Glomerular visceral epithelial cell (primary cell): Measurements from ENCODE around the gene EPDR1.

Source experiments
- DNase-seq: peaks from one replicate; pipeline ENCODE4 v3.0.0-alpha.2; 2016; ENCODE audit errors: extremely low spot score

EPDR1 gene

DNA sequence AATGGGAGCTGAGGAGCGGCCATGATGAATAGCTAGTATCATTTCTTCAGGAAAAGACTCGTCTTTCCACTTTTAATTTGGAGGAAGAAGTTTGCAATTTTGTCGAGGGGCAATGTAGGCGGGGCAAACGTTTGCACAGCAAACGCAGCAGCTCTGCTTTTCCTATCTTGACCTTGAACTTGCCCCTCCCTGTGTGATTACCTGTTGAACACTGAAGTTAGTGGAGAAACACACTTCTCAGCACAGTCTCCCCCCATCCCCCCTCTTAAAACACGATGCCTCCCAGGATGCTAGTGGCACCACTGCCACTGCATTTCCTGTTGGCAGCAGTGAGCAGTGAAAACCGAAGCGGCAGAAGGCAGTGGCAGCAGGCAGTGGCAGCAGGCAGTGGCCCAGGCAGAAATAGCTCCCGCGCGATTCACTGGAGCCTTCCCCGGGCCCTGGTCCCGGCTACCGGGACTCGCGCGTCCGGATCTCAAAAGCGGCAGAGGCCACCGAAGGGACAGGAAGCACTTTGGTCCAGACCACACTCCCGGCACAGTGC lies at the start of gene EPDR1:
EPDR1 (plus strand) TSS at position 336 of the 544 bp plus-strand sequence. CDS start 300 bp downstream, outside the sequence.
- peak; percentile 75 for DNase-seq

DNA sequence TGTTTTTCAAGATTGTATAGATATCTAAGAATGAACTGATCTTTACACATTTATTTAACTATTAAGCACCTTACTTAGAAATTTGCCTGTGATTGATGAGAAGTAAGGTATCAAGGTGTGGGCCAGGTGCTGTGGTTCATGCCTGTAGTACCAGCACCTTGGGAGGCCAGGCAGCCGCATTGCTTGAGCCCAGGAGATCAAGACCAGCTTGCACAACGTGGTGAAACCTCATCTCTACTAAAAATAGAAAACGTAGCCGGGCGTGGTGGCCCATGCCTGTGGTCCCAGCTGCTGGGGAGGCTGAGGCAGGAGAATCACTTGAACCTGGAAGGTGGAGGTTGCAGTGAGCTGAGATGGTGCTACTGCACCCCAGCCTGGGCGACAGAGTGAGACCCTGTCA lies 38.4 kb upstream of the EPDR1 start:
- DNase-seq: no peak

DNA sequence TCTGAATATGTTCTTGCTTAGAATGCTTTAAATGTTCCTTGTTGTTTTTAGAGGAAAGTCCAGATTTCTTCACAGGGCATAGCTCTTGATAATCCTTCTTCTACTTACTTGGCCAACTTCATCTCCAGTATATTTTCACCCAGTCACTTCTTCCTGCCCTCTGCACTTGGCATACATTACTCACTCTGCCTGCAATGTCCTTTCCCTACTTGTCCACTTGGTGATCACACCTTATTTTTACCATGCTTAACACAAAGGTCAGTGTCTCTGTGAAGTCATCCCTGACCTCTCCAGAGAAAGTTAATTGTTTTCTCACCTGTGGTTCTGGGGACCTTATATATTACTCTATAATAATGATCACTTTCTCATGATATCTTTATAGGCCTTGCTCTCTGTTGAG lies 27.1 kb upstream of the EPDR1 start:
- no peak for DNase-seq

DNA sequence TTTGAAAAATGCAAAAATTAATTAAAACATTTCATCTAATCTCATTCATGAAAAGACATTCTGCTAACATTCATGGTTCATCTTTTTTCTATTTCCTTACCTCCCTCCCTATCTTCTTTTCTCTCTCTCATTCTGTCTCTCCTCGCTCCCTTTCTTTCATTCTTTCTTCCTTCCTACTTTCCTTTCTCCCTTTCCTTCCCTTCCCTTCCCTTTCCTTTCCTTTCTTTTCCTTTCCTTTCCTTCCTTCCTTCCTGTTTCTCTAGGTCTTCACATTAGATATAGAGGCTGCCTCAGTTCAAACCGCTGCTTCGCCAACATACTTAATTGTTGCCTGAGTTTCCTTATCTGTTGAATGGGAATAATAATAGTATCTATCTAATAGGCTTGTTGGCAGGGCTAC lies 25.8 kb upstream of the EPDR1 start:
- no peak for DNase-seq

DNA sequence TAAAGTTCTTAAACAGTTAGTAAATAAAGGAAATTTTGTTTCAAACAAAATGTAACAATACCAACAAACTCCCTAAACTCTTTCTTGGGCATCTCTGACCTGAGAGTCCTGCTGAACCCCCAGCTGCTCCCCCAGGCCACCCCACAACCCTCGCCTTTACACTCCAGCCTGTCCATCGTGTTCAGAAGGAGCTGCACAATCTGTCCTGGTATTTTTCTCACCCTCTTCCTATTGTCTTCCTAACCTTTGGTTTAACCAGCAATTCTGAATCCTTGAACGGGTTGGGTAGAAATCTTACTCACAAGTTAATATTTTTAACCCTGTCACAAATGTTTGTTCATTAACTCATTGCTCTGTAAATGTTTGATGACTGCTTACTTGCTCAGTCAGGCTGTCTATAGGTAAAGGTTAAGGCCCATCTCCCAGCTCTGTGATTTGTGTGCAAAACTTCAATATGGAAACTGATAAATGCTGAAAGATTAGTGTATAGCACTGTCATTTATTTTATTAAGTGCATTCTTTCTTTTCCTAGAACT lies 20.7 kb upstream of the EPDR1 start:
- DNase-seq: peak; percentile 41

DNA sequence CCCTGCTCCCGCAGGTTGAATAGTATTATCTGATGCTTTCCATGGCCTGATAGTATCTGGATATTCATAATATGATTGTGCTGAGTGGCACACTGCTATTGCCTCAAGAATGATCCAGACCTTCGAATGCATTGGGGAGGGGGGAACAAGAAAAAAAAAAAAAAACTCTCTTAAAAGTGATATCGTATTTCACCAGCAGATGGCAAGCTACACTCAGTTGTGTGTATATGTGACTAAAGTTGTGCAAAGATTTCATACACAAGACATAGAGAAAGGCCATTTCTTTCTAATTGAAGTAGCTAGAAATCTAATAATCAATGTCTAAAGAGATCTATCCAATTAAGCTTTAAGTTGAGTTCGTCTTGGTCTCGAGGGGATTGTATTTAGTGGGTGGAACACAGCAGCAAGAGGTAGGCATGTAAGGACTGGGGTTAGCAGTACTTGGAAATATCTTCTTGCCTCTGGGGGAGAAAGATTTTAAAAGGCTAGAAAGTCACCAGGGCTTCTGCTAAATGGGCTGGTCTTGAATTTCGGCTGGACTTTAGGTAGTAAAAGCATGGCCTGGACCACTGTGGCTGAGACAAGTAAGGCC lies 19.1 kb upstream of the EPDR1 start:
- peak; percentile 45 for DNase-seq

DNA sequence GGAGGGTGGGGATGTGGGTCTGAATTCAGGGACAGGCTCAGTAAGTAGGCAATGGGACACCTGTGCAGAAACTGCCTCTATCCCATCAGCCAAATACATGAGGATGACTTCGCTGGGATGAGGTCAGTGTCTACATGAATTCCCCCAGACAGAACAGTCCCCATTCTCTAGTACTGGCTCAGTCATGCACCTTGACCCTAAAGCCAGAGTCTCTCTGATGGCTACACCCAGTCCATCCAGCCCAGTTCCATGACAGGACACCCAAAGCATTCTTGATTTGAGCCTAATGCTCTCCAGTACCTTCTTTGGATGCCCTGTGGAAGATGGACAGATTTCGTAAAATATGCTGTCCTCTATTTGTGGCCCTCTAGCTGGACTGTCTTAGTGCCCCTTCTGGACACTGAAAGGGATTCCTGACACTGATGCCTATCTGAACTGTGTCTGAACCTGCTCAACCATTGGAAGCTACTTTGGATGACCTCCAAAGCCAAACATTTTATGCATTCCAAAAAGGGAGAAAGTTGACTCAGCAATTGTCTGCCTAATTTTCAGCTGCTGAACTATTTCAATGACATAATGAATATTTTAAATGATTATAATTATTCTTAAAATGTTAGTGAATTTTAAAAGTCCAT lies 18.4 kb upstream of the EPDR1 start:
- DNase-seq: peak; percentile 54

DNA sequence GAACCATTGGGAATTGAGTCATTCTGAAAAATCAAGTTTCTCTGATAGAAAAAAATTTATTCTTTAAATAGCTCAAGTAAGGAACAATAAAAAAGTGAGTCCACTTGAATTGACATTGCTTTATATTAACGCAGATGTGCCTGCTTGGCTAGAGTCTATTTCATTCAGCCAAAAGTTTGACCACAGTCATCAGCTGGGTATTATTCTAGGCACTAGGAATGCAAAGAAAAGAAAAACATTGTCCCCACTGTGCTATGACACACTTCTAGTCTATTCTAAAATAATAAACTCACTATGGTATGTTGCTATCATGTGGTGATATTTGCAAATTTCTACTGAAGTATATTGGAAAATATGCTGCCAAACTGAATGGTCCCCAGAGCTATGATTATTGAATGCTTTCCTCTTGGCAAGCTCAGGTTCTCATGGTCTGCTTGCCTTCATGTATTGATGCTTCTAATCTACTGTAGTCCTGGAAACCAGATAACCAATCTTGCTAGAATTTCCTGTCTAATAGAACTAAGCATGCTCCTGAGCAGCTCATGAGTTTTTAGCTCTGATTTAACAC lies 12.1 kb upstream of the EPDR1 start:
- DNase-seq: peak; percentile 63

DNA sequence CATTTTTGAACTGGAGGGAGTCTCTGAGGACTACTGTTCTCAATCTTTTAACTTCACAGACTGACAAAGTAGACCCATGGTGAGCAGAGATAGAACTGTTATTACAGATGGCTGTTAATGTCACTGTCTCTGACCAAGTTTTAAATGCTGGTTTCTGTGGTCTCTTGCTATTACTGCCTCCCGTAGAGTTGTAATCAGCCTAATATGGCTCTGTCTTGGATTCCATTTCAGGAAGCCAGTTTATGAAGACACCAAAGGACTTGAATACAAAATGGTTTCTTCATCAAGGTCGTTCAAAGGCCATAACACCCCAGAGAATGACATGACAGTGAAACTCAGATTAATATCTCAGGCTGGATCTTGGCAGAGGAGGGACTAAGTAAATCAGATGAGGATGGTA lies 7.7 kb upstream of the EPDR1 start:
- no peak for DNase-seq

DNA sequence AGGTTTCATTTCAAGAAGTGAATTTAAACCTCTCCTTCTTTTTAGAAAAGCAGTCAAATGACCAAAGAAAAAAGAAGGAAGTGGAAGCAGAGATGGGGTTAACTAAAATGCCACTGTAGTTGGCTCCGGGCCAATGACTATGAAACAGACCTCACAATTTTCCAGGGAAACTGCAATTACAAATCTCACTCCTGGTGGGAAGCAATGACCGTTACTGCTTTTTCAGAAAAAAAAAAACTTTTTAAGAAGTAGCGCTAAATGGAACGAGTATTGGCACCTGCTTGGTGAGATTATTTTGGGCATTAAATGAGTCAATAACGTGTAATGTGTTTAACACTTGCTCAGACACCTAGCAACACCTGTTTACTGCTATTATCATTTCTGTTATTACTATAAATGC lies 5.0 kb upstream of the EPDR1 start:
- DNase-seq: peak; percentile 50

DNA sequence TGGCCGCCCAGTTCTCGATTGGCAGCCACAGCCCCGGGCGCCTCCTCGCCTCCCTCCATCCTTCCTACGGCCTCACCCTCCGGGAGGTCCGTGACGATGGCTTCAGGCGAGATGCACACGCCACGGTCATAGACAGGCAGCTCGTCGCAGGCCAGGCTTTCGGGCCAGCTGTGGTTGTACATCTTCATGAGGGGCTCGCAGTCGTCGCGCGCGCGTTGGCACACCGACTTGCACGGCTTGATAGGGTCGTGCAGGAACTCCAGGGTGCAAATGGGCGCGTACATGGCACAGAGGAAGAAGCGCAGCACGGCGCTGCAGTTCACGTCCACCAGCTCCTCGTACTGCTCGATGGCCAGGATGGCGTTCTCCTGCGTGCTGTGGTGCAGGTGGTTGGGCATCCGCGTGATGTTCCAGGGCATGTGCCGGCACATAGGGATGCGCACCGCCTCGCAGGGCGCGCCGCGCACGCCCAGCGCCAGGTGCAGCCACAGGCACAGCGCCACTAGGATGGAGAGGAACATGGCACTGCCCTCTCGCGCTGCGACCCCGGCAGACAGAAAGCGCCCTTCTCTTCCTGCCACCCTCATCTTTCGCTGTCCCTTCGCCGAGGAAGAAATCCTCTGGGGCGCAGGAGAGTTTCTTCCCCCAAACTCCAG lies 4.3 kb upstream of the EPDR1 start:
- no peak for DNase-seq

DNA sequence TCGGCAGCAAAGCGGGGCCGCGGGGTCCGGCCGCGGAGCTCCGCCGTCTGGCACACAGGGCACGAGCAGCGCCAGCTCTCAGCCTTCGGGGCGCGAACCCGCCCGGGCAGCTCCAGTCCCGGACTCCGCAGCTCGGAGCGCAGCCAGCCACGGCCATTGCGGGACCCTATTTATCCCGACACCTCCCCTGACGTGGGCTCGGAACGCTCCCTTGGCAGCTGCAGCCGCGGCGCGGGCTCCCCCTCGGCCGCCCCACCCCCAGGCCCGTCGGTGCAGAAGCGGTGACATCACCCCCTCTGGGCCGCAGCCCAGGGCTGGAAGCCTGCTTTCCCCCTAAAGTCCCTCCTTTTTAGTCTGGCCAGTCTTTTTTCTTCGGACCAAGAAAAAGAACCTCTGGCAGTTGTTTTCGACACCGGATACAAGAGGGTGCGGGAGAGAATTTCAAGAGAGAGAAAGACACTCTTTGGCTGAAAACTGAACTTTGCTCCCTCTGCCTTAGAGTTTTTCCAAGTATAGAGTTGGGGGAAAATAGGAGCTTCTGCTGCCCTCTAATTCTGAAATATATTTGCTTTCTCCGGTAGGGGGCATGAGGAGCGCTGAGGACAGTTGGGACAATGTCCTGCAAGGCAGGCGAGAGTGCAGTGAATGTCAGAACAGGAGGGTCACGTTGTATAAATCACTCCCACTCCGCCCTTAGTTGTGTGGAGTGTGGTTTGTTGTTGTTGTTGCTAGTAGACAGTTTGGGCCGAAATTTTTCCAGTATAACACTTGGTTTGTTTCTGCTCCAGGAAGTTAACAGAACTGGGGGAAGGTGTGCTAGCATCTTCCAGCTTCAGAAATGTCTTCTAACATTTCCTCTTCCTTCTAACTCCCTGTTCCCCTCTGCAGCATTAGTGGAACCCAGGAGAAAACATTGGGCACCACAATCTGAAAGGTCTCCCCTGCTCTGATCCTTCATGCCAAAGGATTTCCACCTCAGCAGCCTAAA lies 3.5 kb upstream of the EPDR1 start, which contains the start of gene SFRP4:
SFRP4 (minus strand) TSS at position 145 of the 988 bp plus-strand sequence. CDS start 280 bp downstream, outside the sequence.
- peak; percentile 73 for DNase-seq

DNA sequence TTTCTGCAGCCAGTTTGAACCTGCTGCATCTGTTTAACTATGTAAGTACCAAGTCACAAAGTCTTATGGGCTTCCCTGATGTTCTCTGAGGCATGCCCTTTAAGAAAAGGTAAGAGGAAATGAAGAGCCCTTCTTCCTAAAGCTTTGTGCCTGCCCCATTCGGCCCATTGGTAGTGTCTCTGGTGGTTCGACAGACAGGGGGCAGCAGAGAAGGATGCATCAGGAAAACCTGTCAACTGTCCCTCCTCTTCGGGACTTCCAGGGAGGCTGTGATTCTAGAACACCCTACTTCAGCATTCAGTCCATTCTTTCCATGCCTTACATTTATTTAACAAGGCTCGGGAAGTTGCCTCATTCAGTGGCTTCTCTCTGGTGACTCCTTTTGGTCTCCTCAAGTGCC lies 1.9 kb upstream of the EPDR1 start:
- no peak for DNase-seq

DNA sequence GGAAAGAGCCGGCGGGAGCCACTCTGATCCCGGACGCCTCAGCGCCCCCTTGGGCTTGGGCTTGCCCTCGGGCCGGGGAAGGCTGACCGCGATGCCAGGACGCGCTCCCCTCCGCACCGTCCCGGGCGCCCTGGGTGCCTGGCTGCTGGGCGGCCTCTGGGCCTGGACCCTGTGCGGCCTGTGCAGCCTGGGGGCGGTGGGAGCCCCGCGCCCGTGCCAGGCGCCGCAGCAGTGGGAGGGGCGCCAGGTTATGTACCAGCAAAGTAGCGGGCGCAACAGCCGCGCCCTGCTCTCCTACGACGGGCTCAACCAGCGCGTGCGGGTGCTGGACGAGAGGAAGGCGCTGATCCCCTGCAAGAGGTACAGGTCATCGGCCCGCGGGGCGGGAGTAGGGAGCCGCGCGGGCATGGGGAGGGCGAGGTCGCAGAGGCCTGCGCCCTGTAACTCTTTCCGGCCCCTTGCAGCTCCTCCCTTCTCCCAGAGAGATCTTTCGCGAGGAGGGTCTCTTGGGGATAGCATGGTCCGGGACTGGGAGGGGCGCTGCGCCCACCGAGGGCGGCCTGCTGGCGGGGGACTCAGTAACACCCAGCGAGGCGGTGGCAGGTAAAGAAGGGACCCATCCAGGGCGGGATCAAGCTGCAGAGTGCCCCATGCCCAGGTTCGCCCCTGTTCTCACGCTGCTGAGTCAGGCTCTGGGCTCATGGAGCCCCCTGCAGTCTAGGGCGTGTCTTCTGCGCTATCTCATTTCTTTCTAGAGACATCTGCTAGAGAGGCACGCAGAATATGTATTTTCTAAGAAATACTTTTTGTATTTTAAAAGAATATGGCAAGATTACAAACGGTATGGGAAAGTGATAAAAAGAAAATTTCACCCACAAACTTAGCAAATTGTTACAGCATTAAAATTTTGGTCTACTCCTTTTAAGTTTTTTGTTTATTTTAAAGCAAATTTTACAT lies 687 bp downstream of the EPDR1 start:
- DNase-seq: peak; percentile 56

DNA sequence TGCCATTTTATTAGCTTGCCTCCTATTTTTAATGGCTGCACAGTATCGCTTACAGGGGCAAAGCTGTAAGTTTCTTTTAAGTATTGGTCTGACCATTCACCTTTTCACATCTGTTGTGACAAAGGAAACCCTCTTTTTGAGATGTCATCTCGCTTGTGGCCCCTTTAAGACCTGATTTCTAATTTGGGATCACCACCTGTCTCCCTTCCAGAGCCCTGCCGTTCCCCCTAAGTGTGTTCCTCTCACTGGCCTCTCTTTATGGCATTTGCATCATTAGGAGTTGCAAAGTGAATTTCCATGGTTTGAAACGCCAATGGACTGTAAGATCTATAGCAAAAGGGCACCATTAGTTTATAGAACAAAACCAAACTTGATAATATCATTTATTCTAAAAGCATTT lies 1.4 kb downstream of the EPDR1 start:
- DNase-seq: no peak

DNA sequence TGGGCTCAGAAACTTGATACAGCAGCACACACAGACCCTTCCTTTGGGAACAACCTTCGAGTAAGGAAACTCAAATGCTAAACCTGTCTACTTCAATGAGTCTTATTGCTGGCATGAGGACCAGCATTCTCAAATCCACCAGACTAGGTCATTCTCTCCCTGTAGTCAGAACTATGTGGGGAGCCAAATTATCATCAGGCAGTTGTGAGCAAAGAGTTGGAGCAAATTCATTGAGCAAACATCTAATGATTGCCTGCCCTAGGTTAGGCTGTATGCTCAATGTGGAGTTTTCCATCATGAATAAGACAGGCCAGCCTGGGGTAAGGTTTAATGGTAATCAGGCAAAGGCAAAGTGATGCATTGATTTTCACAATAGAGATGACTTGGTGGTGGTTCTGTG lies 3.6 kb downstream of the EPDR1 start:
- DNase-seq: no peak

DNA sequence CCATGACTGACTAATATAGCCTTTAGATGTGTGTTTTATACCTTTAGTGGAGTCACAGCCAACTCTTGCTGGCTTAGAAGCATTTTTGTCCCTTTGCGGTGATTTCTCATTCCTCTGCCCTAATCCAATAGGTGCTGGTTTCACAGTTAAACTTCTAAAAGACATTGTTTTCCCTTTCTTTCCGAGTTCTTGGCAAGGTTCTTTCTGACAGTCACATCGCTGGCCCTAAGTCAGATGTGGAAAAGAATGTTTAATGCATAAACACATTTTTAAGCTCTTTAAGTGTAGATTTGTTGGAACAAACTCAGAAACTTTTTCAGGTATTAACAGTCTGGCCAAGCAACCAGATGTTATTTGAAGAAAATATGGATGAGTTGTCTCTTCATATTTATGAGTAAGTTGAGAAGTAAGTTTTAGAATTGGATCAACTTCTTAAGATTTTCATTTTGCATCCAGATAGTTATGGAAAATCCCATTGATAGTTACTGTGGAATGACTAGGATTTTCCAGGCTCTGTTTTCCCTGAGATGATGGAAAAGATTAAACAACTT lies 4.1 kb downstream of the EPDR1 start:
- no peak for DNase-seq

DNA sequence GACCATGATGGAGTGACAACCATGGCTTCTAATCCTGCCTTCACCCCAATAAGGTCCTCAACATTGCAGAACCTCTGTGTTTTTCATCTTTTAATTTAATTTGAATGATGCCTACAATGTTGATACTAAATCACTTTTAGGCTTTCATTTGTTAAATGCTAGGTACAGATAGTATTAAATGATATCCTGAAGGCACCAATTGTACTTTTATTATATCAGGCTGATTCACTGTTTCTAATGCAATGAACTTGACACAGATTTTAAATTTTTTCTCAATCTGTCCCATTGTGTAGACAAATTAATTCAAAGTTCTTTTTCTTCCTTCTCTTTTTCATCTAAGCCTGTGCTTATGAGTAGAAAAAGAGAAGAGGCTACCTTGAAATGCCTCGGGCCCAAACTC lies 5.2 kb downstream of the EPDR1 start:
- no peak for DNase-seq

DNA sequence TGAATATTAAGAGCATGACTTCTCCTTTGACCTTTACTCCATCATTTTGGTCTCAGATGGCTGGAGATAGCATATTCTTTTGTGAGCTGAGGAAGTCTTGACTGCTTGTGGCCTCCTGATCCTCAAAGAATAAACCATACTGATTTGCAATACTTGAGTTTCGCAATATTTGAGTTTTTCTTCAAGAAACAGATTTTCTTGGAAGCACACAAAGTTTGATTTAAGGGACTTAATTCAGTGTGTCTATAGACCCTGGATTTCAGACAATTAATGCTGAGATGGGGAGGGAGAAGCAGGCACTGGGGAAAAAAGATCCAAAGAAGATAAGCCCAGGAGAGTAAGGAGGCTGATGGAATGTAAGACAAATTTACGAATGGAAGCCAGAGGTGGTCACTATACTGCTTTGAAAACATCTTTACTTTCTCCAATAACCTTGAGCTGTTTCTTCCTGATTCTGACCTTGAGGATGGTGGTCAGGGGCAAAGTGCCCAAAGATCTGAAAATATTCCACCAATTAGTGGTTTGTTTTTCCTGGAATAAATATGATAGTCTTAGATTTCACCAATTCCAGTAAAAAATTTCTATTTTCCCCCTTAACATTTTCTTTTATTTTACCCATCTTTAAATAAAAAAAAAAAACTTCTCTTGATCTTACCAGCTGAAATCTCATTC lies 7.5 kb downstream of the EPDR1 start:
- DNase-seq: no peak
